ENCODE results near the gene C1orf216. TPM values are rescaled to one million over a fixed set of nuclear protein-coding genes. Genes with fewer than 3 reads are reported as not detected.

C1orf216 gene, protein sequence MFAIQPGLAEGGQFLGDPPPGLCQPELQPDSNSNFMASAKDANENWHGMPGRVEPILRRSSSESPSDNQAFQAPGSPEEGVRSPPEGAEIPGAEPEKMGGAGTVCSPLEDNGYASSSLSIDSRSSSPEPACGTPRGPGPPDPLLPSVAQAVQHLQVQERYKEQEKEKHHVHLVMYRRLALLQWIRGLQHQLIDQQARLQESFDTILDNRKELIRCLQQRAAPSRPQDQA
- 21.5 and 23.9 TPM in 2 replicates for total RNA-seq (2014; rRNA removed; shearing (Covaris generic))

- peak; percentile 74 to 79 for DNase-seq (ENCODE audit: low read depth in 1 of 2, low spot score in 2 of 2)
- Histone ChIP-seq H3K4me3 (peak within 1 kb of the TSS; percentile 60), H3K9me3 (replicated peaks) (no peaks in the 10 kb centered on the region), H3K27ac (peak within 1 kb of the TSS; percentile 59), H3K27me3 (replicated peaks) (no peaks in the 10 kb centered on the region), H3K4me1 (replicated peaks) (peaks cover 16% of the 10 kb centered on the region), H3K36me3 (peaks cover 39% of the 10 kb centered on the region)
Observed at GRCh38 chr1:35718492-35719336, at the start of gene C1orf216. TSS of gene C1orf216 (minus strand) at chr1:35718884. CDS start at chr1:35716321, 2,563 bp downstream.

GRCh38 chr1:35764283-35764682, 45.6 kb upstream of the C1orf216 start:
- Histone ChIP-seq H3K4me1 (replicated peaks) (peaks cover 4% of the 10 kb centered on the region; the same call in 1 of the 2 replicates), H3K36me3 (peaks cover 59% of the 10 kb centered on the region), H3K27me3 (replicated peaks) (no peaks in the 10 kb centered on the region), H3K9me3 (replicated peaks) (no peaks in the 10 kb centered on the region), H3K27ac (no peak overlapping the region), H3K4me3 (no peak overlapping the region)
- no peak for DNase-seq (ENCODE audit: low read depth in 1 of 2, low spot score in 2 of 2)

GRCh38 chr1:35763201-35763600, 44.5 kb upstream of the C1orf216 start:
- peaks cover 59% of the 10 kb centered on the region for H3K36me3 ChIP-seq
- H3K27ac ChIP-seq: no peak overlapping the region
- H3K4me3 ChIP-seq: no peak overlapping the region
- no peak for DNase-seq (ENCODE audit: low read depth in 1 of 2, low spot score in 2 of 2)
- no peaks in the 10 kb centered on the region for H3K27me3 ChIP-seq (replicated peaks)
- peaks cover under 1% of the 10 kb centered on the region; the same call in 1 of the 2 replicates for H3K4me1 ChIP-seq (replicated peaks)
- no peaks in the 10 kb centered on the region for H3K9me3 ChIP-seq (replicated peaks)

- Histone ChIP-seq H3K4me3 (no peak overlapping the region), H3K9me3 (replicated peaks) (no peaks in the 10 kb centered on the region), H3K27ac (no peak overlapping the region), H3K4me1 (replicated peaks) (no peaks in the 10 kb centered on the region), H3K27me3 (replicated peaks) (no peaks in the 10 kb centered on the region), H3K36me3 (peaks cover 56% of the 10 kb centered on the region)
- no peak for DNase-seq (ENCODE audit: low read depth in 1 of 2, low spot score in 2 of 2)
Observed at GRCh38 chr1:35762141-35762540, 43.5 kb upstream of the C1orf216 start.

DNA sequence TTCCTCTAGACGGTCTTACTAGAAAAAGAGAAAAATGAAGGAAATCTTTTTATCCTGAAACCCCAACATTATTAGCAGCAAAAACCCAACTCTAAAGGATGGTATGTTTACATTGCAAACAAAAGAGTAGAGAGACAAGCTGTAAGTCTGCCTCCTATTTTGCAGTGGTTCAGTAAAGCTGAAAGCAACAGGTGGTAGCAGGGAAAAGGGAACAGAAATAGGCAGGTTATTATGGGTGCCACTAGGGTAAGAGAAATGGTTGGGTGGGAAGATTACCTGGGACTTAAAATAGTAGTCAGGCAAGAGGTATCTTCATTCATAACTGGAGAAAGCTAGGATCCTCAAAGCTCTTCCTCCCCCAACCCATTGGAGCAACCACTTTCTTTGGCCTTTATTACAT, 37.4 kb upstream of the C1orf216 start:
- H3K9me3 ChIP-seq (replicated peaks): no peaks in the 10 kb centered on the region
- H3K27me3 ChIP-seq (replicated peaks): no peaks in the 10 kb centered on the region
- no peaks in the 10 kb centered on the region for H3K4me1 ChIP-seq (replicated peaks)
- DNase-seq (ENCODE audit: low read depth in 1 of 2, low spot score in 2 of 2): no peak
- H3K27ac ChIP-seq: no peak overlapping the region
- peaks cover 61% of the 10 kb centered on the region for H3K36me3 ChIP-seq
- H3K4me3 ChIP-seq: no peak overlapping the region

DNA sequence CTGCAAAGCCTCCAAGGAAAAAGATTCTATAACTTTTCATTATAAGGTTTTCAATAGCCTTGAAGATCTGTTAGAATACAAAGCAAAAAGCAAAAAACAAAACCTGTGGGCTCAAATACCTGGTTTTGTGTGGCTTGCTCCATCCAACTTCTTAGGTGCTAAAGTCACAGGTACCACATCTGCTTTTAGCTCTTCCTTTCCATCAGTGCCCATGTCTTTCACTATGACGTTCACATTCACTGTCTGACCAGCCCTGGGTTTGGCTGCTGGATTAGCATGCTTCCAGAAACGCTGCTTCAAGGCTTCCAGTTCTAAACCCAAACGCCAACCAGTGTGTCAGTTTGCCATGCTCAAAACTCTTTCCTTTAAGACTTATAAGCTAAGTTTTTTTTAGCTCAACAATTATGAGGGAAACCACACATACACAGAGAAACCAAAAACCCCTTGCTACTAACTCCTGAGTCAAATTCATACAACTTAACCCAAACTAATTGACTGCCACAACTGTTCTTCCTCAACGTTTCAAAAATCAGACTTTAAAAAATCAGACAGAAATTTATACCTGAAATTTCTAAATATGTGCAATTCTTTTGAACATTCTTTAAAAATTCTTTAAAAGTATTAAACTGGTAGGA, 35.1 kb upstream of the C1orf216 start:
- Histone ChIP-seq H3K4me1 (replicated peaks) (no peaks in the 10 kb centered on the region), H3K9me3 (replicated peaks) (no peaks in the 10 kb centered on the region), H3K27ac (no peak overlapping the region), H3K36me3 (peaks cover 60% of the 10 kb centered on the region), H3K27me3 (replicated peaks) (no peaks in the 10 kb centered on the region), H3K4me3 (no peak overlapping the region)
- no peak for DNase-seq (ENCODE audit: low read depth in 1 of 2, low spot score in 2 of 2)

- no peak for DNase-seq (ENCODE audit: low read depth in 1 of 2, low spot score in 2 of 2)
- Histone ChIP-seq H3K9me3 (replicated peaks) (no peaks in the 10 kb centered on the region), H3K4me3 (no peak overlapping the region), H3K36me3 (peaks cover 81% of the 10 kb centered on the region), H3K27ac (no peak overlapping the region), H3K27me3 (replicated peaks) (no peaks in the 10 kb centered on the region), H3K4me1 (replicated peaks) (no peaks in the 10 kb centered on the region)
Observed at GRCh38 chr1:35748326-35748725, 29.6 kb upstream of the C1orf216 start.

- Histone ChIP-seq H3K4me3 (no peak overlapping the region), H3K36me3 (peaks cover 92% of the 10 kb centered on the region), H3K27me3 (replicated peaks) (no peaks in the 10 kb centered on the region), H3K27ac (no peak overlapping the region), H3K4me1 (replicated peaks) (no peaks in the 10 kb centered on the region), H3K9me3 (replicated peaks) (no peaks in the 10 kb centered on the region)
- DNase-seq (ENCODE audit: low read depth in 1 of 2, low spot score in 2 of 2): no peak
Observed at GRCh38 chr1:35745124-35745730, 26.5 kb upstream of the C1orf216 start.

GRCh38 chr1:35737120-35737519, 18.4 kb upstream of the C1orf216 start:
- Histone ChIP-seq H3K4me3 (no peak overlapping the region), H3K27ac (no peak overlapping the region), H3K27me3 (replicated peaks) (no peaks in the 10 kb centered on the region), H3K4me1 (replicated peaks) (no peaks in the 10 kb centered on the region), H3K36me3 (peaks cover 80% of the 10 kb centered on the region), H3K9me3 (replicated peaks) (no peaks in the 10 kb centered on the region)
- DNase-seq (ENCODE audit: low read depth in 1 of 2, low spot score in 2 of 2): no peak

- peaks cover 42% of the 10 kb centered on the region for H3K36me3 ChIP-seq
- DNase-seq (ENCODE audit: low read depth in 1 of 2, low spot score in 2 of 2): no peak
- H3K9me3 ChIP-seq (replicated peaks): no peaks in the 10 kb centered on the region
- no peak overlapping the region for H3K27ac ChIP-seq
- H3K4me3 ChIP-seq: no peak overlapping the region
- H3K4me1 ChIP-seq (replicated peaks): no peaks in the 10 kb centered on the region
- no peaks in the 10 kb centered on the region for H3K27me3 ChIP-seq (replicated peaks)
Observed at GRCh38 chr1:35727434-35728040, 8.9 kb upstream of the C1orf216 start.

GRCh38 chr1:35726450-35727433, 8.1 kb upstream of the C1orf216 start:
- peak in 1 of 2 experiments; percentile 45 for DNase-seq (ENCODE audit: low read depth in 1 of 2, low spot score in 2 of 2)
- Histone ChIP-seq H3K27me3 (replicated peaks) (no peaks in the 10 kb centered on the region), H3K9me3 (replicated peaks) (no peaks in the 10 kb centered on the region), H3K27ac (no peak overlapping the region), H3K4me1 (replicated peaks) (no peaks in the 10 kb centered on the region), H3K4me3 (no peak overlapping the region), H3K36me3 (peaks cover 34% of the 10 kb centered on the region)

- Histone ChIP-seq H3K36me3 (peaks cover 28% of the 10 kb centered on the region), H3K27ac (no peak overlapping the region), H3K4me3 (no peak overlapping the region), H3K9me3 (replicated peaks) (no peaks in the 10 kb centered on the region), H3K27me3 (replicated peaks) (no peaks in the 10 kb centered on the region), H3K4me1 (replicated peaks) (no peaks in the 10 kb centered on the region)
- no peak for DNase-seq (ENCODE audit: low read depth in 1 of 2, low spot score in 2 of 2)
Observed at GRCh38 chr1:35725596-35725995, 6.9 kb upstream of the C1orf216 start.
